Heart left ventricle (tissue), 16 donors: ENCODE data around the gene IL26. TPM values are rescaled to one million over a fixed set of nuclear protein-coding genes. Genes with fewer than 3 reads are reported as not detected.
A peak's percentile ranks its signal among the peaks of the same experiment; 100 is the strongest.
"Not testable (repeated sequence)": the region's sequence is repeated elsewhere in the genome, so short reads cannot be mapped to it uniquely, and the experiment has no call there.

Experiments
- ATAC-seq, 4 donors: fragments of 200-7000 bp; cut with Tn5 transposase; one replicate each; pipeline ENCODE4 v1.9.1; 2020 to 2022; ENCODE audit warnings: moderate library complexity in 4 of 4, mild to moderate bottlenecking in 3 of 4, moderate number of reproducible peaks in 1 of 4
- DNase-seq, 5 donors: peaks; one replicate each; pipeline ENCODE4 v3.0.0-alpha.2; 2020
- H3K27ac ChIP-seq, 12 donors: fragments of 200-600 bp; sonication (generic) in 4 of 12; one replicate each; pipeline versions ENCODE4 v1.5.0 to v1.8.0; 2016 to 2022; ENCODE audit warnings: mild to moderate bottlenecking in 2 of 12
- H3K27me3 ChIP-seq, 9 donors: fragments of 200-600 bp; sonication (generic) in 2 of 9; one replicate each; pipeline versions ENCODE4 v1.5.1 to v1.8.0; 2016 to 2022; ENCODE audit warnings: mild to moderate bottlenecking in 3 of 9
- H3K36me3 ChIP-seq, 9 donors: fragments of 200-600 bp; sonication (generic) in 2 of 9; one replicate each; pipeline versions ENCODE4 v1.5.0 to v1.8.0; 2018 to 2022; ENCODE audit warnings: mild to moderate bottlenecking in 2 of 9
- H3K4me1 ChIP-seq, 12 donors: fragments of 200-600 bp; sonication (generic) in 4 of 12; one replicate each; pipeline versions ENCODE4 v1.5.0 to v1.8.0; 2016 to 2022; ENCODE audit warnings: mild to moderate bottlenecking in 3 of 12
- H3K4me3 ChIP-seq, 12 donors: fragments of 200-600 bp; sonication (generic) in 4 of 12; one replicate each; pipeline versions ENCODE4 v1.5.0 to v1.8.0; 2017 to 2022; ENCODE audit warnings: mild to moderate bottlenecking in 9 of 12, moderate library complexity in 4 of 12
- H3K9me3 ChIP-seq, 12 donors: fragments of 200-600 bp; sonication (generic) in 4 of 12; one replicate each; pipeline versions ENCODE4 v1.5.0 to v1.8.0; 2016 to 2022; ENCODE audit warnings: mild to moderate bottlenecking in 1 of 12
- CTCF ChIP-seq, 12 donors: fragments of 200-600 bp; sonication (generic) in 4 of 12; IDR thresholded peaks; one replicate each; pipeline versions ENCODE4 v1.5.0 to v1.8.0; 2018 to 2022; ENCODE audit warnings: antibody characterized with exemption in 12 of 12, mild to moderate bottlenecking in 5 of 12
- POLR2A ChIP-seq, 2 donors: fragments of 450-650 bp; IDR thresholded peaks; one replicate each; pipeline ENCODE4 v1.6.1; 2017; ENCODE audit warnings: antibody characterized with exemption in 2 of 2, mild to moderate bottlenecking in 2 of 2, moderate library complexity in 2 of 2
- WGBS, 4 donors: extraction: QIAGEN DNeasy Blood & Tissue Kit in 2 of 4; methylation state at CpG; one replicate each; pipeline versions ENCODE4 v1.1.5 to v1.1.7; 2013 to 2018; 5-methylcytosine and 5-hydroxymethylcytosine counted together
- intact Hi-C, 10 donors: fragments of 100-400 bp; cut with DNase I; formaldehyde crosslinking; loops; one replicate each; pipeline versions ENCODE4 v1.11.1 to v1.14.2; 2022
- polyA plus RNA-seq, 2 donors: library from polyadenylated mRNA; stranded (reverse); fragments of 200-250 nt; gene quantifications; one replicate each; pipeline ENCODE4 v1.2.3, GENCODE V29; 2013
- total RNA-seq, 9 donors: library from RNA; depleted of rRNA in 2 of 9; stranded (reverse); fragments of >200 nt in 2 of 9; fragmentation: NEBNext Ultra II Directional in 3 of 9; extraction: Animal tissue kit (Norgen Biotek cat#: 25700) in 3 of 9; gene quantifications; one replicate each; pipeline versions ENCODE4 v1.1.0 to v1.2.4, GENCODE V29; 2016 to 2023
- donor health status: ischemic (EF 13 %, LVEDD 7.1; RV severe dilation, severe dysfunction).
- donor health status: healthy with polysubstance abuse.
- donor health status: DM: no; HTN: yes; CAD: no.
- donor health status: DM: no; HTN: no; CAD: no.
- donor health status: ischemic (EF 25% LVEDD 6.9; RV normal size, moderate dysfunction).
- donor health status: ischemic (EF 25% LVEDD 5.7; RV mildly dilated, moderate dysfunction).
- donor health status: healthy.
- donor health status: DM: yes; HTN: yes; CAD: no.
- donor health status: ischemic (EF 35%, LVEDD 5.7; RV mildly dilated, moderate dysfunction).
- donor health status: nonischemic (EF 11% LVEDD 7.7; RV severe dilation, severe dysfunction).
- donor health status: DM: yes; HTN: yes; CAD: no.
- donor health status: PGD.
- donor health status: ischemic (EF 29% LVEDD 5.4; RV normal size, mild dysfunction).
- donor health status: nonischemic (EF 23%, LVEDD 6.1; RV moderate dilation, normal function).

The IL26 gene
- total and polyA plus RNA-seq, 11 donors, result not detected

- Histone ChIP-seq H3K27me3 (no peaks in the 10 kb centered on the region), H3K9me3 (no peaks in the 10 kb centered on the region), H3K36me3 (no peaks in the 10 kb centered on the region), H3K27ac (no peak overlapping the region), H3K4me1 (peaks cover 0 to 10% (median 0%) of the 10 kb centered on the region in 12 donors), H3K4me3 (no peak overlapping the region)
- TF ChIP-seq CTCF (IDR thresholded peaks at IDR 0.05), result no peak
- no peak for TF ChIP-seq POLR2A (IDR thresholded peaks at IDR 0.05)
- ATAC-seq (no peak), DNase-seq (no peak)
- intact Hi-C loops, result no loop called here
Measured at GRCh38 chr12:68176257-68176656, 49.4 kb downstream of the IL26 start.

GRCh38 chr12:68175557-68176061, 50.0 kb downstream of the IL26 start:
- peak in 1 of 4 donors; percentile 7 for ATAC-seq
- Histone ChIP-seq H3K9me3 (no peaks in the 10 kb centered on the region), H3K4me1 (peaks cover 0 to 4% (median 0%) of the 10 kb centered on the region in 12 donors), H3K27ac (no peak overlapping the region), H3K27me3 (no peaks in the 10 kb centered on the region), H3K36me3 (no peaks in the 10 kb centered on the region), H3K4me3 (no peak overlapping the region)
- 35 to 59% (median 40%) methylated on average over 4 of the region's 4 CpGs for WGBS, 4 donors
- intact Hi-C loops, result no loop called here
- TF ChIP-seq POLR2A (IDR thresholded peaks at IDR 0.05) (no peak), CTCF (IDR thresholded peaks at IDR 0.05) (no peak)
- DNase-seq, result no peak

DNA sequence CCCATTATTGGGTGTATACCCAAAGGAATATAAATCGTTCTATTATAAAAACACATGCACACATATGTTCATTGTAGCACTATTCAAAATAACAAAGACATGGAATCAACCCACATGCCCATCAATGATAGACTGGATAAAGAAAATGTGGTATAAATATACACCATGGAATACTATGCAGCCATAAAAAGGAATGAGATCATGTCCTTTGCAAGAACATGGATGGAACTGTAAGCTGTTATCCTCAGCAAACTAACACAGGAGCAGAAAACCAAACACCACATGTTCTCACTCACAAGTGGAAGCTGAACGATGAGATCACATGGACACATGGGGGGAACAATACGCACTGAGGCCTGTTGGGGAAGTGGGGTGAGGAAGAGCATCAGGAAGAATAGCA, 50.8 kb downstream of the IL26 start:
- intact Hi-C loops, H3K27me3 ChIP-seq, H3K36me3 ChIP-seq, DNase-seq, ATAC-seq, H3K9me3 ChIP-seq, H3K27ac ChIP-seq, H3K4me1 ChIP-seq, H3K4me3 ChIP-seq: not testable (repeated sequence)
- WGBS, 4 donors, result 92 to 94% (median 94%) methylated on average over 3 of the region's 3 CpGs

DNA sequence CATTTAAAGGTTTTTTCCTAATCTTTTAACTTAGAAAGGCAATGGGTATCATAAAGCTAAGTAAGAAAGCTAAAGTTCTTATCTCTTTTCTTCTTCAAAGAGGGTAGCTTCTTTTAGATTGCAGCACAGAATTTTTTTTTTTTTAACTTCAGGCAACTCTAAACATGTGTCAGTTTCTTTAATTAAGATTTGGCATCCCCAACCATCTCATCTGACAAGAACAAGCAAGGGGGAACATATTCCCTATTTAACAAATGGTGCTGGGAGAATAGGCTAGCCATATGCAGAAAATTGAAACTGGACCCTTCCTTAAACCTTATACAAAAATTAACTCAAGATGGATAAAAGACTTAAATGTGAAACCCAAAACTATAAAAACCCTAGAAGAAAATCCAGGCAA, 51.8 kb downstream of the IL26 start:
- no peaks in the 10 kb centered on the region for H3K27me3 ChIP-seq
- no peaks in the 10 kb centered on the region for H3K9me3 ChIP-seq
- no peak for TF ChIP-seq POLR2A (IDR thresholded peaks at IDR 0.05)
- no peak for TF ChIP-seq CTCF (IDR thresholded peaks at IDR 0.05)
- no peak overlapping the region for H3K27ac ChIP-seq
- DNase-seq, result no peak
- no peaks in the 10 kb centered on the region for H3K36me3 ChIP-seq
- no peak for ATAC-seq
- intact Hi-C loops, result no loop called here
- no peak overlapping the region for H3K4me3 ChIP-seq
- peaks cover 0 to 3% (median 0%) of the 10 kb centered on the region in 12 donors for H3K4me1 ChIP-seq

- no peaks in the 10 kb centered on the region for H3K9me3 ChIP-seq
- no peak for TF ChIP-seq CTCF (IDR thresholded peaks at IDR 0.05)
- no peak for TF ChIP-seq POLR2A (IDR thresholded peaks at IDR 0.05)
- ATAC-seq (no peak), DNase-seq (no peak)
- 77 to 88% (median 87%) methylated on average over 2 of the region's 2 CpGs for WGBS, 4 donors
- H3K27me3 ChIP-seq, result no peaks in the 10 kb centered on the region
- no peak overlapping the region for H3K27ac ChIP-seq
- no peaks in the 10 kb centered on the region for H3K36me3 ChIP-seq
- intact Hi-C loops, result no loop called here
- no peak overlapping the region for H3K4me3 ChIP-seq
- no peaks in the 10 kb centered on the region for H3K4me1 ChIP-seq
Measured at GRCh38 chr12:68170726-68171125, 54.9 kb downstream of the IL26 start.
